Renal pelvis (tissue), 12 donors: ENCODE data around the gene NUDT19. TPM values are rescaled to one million over a fixed set of nuclear protein-coding genes. Genes with fewer than 3 reads are reported as not detected.
A peak's percentile ranks its signal among the peaks of the same experiment; 100 is the strongest.
"Not testable (repeated sequence)": the region's sequence is repeated elsewhere in the genome, so short reads cannot be mapped to it uniquely, and the experiment has no call there.

Experiments
- DNase-seq: peaks from one replicate; pipeline ENCODE4 v3.0.0-alpha.2; 2013
- long read RNA-seq, 16 experiments: transcript quantifications; one replicate each; lab custom pipeline, GENCODE V29; 2026
- polyA plus RNA-seq, 3 donors: library from polyadenylated mRNA; unstranded; fragments of 120-200 nt; gene quantifications; one replicate each; pipeline ENCODE4 v1.2.1, GENCODE V29; 2013; ENCODE audit not compliant: insufficient read length in 3 of 3

Gene NUDT19
- 10 to 100 TPM; 10.5 to 11.7 (median 11.5) TPM for polyA plus RNA-seq
- long read RNA-seq, donor 1, result 0 reads
- long read RNA-seq, donor 2, partial matches to known transcripts, result 0 of 2 reads
- long read RNA-seq, donor 2, other reads (novel, unspliced or antisense), result 0 of 2 reads
- long read RNA-seq, donor 3, transcript NUDT19-201 (3 exons, 2,967 nt), result major isoform, 5 of 5 reads
- long read RNA-seq, donor 3, partial matches to known transcripts, result 0 of 5 reads
- long read RNA-seq, donor 3, other reads (novel, unspliced or antisense), result 0 of 5 reads
- long read RNA-seq, donor 4, result 0 reads
- long read RNA-seq, donor 5, partial matches to known transcripts, result 0 of 1 reads
- long read RNA-seq, donor 5, other reads (novel, unspliced or antisense), result 0 of 1 reads
- long read RNA-seq, donor 6, partial matches to known transcripts, result 38 of 41 reads
- long read RNA-seq, donor 6, other reads (novel, unspliced or antisense), result 0 of 41 reads
- long read RNA-seq, donor 7, transcript NUDT19-201 (3 exons, 2,967 nt), result major isoform, 5 of 5 reads
- long read RNA-seq, donor 7, partial matches to known transcripts, result 0 of 5 reads
- long read RNA-seq, donor 7, other reads (novel, unspliced or antisense), result 0 of 5 reads
- long read RNA-seq, donor 8, partial matches to known transcripts, result 0 of 2 reads
- long read RNA-seq, donor 8, other reads (novel, unspliced or antisense), result 0 of 2 reads
- long read RNA-seq, donor 9, partial matches to known transcripts, result 0 of 1 reads
- long read RNA-seq, donor 9, other reads (novel, unspliced or antisense), result 0 of 1 reads
- long read RNA-seq, donor 10, partial matches to known transcripts, result 0 of 1 reads
- long read RNA-seq, donor 10, other reads (novel, unspliced or antisense), result 0 of 1 reads
- long read RNA-seq, donor 11, transcript NUDT19-201 (3 exons, 2,967 nt), result major isoform, 6 of 6 reads
- long read RNA-seq, donor 11, partial matches to known transcripts, result 0 of 6 reads
- long read RNA-seq, donor 11, other reads (novel, unspliced or antisense), result 0 of 6 reads
- long read RNA-seq, donor 12, partial matches to known transcripts, result 0 of 4 reads
- long read RNA-seq, donor 12, other reads (novel, unspliced or antisense), result 0 of 4 reads
- long read RNA-seq, donor 13, result 0 reads
- long read RNA-seq, donor 14, result 0 reads
- long read RNA-seq, donor 15, transcript NUDT19-201 (3 exons, 2,967 nt), result major isoform, 8 of 8 reads
- long read RNA-seq, donor 15, partial matches to known transcripts, result 0 of 8 reads
- long read RNA-seq, donor 15, other reads (novel, unspliced or antisense), result 0 of 8 reads
- long read RNA-seq, donor 16, partial matches to known transcripts, result 0 of 1 reads
- long read RNA-seq, donor 16, other reads (novel, unspliced or antisense), result 0 of 1 reads

DNA sequence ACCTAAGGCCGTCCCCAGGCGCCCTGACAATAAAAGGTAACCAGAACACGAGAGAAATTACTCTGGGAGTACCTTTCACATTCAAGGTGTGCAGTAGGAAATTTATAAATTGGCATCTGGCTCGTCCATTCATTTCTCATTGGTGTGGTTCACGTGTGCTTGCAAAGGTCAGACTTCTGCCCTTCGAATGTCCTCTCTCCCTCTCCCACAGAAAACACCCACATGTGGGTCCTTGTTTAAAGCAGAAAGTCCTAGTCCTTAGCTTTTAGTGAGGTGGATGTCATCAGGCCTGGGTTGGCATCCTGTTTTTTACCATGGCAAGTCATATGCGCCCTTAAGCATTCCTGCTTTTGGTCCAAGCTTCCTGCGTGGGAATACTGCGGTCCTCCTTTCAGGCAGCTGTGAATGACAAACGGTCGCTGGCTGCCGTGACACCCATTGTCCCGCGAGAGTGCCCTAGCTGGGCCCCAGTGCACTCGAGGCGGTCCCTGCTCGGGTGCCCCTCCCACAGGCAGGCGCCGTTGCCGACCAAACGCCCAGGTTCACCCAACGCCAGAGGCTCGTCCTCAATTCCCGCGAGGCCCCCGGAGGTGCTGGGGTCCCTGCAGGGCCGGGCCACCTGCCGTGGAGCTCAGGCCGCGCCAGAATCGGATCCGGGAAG, at the start of gene NUDT19:
TSS of gene NUDT19 (plus strand) at position 531 of the 661 bp plus-strand sequence. CDS start 140 bp downstream, outside the sequence.
- peak; percentile 79 for DNase-seq

DNA sequence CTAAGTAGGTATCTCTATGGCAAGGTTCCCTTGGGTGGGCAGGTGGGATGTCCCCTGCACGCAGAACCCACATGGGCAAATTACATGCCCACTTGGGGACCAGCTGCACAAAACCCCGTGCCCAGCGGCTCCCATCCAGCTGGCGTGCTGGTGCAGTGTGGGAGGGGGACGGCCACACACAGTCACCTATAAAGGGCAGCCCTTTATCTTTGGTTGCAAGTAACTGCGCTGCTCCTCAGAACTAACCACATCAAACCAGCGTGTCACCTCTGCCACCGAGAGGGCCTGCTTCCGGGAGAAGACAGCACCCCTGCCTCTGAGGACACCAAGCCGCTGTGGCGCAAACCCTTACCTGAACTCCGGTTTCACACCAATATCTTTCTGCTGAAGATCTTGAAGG, 48.9 kb upstream of the NUDT19 start:
- no peak for DNase-seq

DNA sequence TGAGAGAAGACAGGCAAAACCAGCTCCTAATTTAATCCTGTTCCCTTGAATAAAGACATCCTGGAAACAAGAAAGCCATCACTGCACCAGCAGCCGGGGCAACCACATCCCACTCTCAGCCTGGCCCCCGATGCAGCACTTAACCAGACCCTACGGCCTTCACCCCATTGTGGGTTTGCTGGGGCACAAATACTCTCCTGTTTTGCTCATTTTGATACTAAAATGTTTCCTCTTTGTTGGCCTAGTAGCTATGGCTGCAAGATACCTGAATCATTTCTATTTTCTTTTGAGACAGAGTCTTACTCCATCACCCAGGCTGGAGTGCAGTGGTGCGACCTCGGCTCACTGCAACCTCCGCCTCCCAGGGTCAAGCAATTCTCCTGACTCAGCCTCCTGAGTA, 45.1 kb upstream of the NUDT19 start:
- no peak for DNase-seq

DNA sequence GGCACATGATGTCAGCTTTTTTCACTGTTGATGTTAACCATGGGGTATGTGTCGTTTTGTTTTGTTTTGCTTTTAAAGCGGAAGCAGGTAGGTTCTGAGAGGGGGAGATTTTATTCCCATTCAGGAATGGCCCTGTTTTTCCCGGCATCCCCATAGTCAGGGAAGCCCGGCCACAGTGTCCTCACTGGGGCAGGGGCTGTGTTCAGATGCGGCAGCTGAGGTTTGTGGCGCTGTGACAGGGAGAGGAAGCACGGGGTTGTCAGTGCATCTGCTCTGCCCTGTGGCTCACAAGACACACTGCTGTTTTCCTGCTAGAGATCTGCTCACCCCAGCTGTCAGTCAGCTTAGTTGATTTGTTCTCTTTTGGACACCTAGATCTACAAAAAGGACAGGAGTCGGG, 44.3 kb upstream of the NUDT19 start:
- DNase-seq, result no peak

DNA sequence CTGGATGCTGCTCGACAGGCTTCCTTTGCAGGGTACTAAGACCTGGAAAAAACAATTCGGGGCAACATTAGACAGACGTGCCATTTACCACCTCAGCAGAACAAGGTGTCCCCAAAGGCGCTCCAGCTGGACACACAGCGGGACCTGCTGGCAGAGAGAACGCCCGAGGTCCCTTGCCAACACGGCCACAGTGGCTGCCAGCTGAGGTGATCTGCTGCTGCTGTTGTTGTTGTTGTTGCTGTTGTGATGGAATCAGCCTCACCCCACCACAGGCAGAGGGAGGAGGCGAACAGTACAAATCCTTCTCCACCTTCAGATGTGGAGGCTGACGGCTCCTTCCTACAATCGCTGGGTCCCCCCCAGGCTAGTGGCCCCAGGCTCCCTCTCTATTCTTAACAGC, 41.9 kb upstream of the NUDT19 start:
- DNase-seq, result no peak

DNA sequence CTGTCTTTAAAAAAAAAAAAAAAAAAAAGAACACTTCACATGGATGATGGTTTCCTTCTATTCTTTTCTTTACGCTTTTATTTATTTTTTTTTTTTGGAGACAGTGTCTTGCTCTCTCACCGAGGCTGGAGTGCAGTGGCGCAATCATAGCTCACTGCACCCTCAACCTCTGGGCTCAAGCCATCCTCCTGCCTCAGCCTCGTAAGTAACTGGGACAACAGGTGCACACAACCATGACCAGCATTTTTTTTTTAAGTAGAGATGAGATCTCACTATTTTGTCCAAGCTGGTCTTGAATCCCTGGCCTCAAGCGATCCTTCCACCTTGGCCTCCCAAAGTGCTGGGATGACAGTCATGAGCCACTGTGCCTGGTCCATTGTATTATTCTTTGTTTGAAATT, 41.0 kb upstream of the NUDT19 start:
- DNase-seq, result no peak

DNA sequence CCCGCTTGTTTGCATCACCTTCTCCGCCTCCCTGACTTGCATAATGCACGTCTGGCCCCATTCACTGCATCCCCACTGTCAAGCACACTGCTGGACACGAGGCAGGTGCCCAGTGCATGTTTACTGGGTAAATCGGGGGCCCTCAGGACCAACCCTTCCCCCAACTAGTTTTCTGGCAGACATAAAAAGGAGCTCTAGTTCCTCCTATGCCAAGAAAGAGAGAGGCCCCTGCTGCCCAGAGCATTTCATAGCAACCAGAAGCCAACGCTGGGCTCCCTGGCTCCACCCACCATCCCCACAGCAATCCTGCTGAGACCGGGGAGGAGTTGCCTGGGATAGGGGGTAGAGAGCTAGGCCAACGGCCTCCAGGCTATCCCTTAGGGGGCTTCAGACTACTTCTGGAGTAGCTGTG, 39.9 kb upstream of the NUDT19 start:
- DNase-seq, result peak; percentile 7

DNA sequence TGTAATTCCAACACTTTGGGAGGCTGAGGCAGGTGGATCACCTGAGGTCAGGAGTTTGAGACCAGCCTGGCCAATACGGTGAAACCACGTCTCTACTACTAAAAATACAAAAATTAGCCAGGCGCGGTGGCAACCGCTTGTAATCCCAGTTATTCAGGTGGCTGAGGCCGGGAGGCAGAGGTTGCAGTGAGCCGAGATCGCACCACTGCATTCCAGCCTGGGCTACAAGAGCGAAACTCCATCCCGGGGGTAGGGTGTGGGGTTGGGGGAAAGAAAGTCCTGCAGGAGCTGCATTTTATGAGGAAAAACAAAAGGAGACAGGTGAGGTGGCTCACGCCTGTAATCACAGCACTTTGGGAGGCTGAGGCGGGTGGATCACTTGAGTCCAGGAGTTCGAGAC, 39.3 kb upstream of the NUDT19 start:
- not testable (repeated sequence) for DNase-seq

DNA sequence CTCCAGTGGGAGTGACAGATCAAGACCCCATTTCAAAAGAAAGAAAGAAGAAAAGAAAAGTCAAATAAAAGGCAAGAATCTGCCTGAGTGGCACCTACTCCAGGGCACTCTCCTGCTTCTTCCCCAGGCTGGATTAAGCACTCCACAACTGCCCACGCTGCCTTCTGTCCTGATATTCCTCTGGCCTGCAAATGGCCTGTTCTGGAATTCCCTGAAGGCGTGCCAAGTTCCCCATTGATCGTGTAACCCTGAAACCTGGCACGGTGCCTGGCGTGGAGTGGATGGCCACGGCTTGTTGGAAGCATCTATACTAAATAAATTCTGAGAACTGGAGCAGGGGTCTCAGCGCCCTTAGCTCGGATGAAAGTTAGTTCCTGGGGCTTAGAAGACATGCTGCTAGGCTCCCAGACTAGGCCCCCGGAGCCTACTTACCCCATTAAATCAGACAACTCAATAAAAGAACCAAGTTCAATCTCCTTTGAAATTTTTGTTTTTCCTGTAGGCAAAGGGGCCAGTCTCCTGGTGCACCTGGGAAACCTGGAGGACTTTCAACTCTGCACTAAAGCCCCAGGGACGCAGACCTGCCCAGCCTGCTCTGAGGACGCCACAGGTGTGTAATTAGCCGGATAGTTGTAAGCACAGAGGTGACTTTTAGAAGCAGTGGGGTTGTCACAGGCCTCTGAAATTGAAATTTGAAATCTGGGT, 38.6 kb upstream of the NUDT19 start:
- DNase-seq, result no peak

DNA sequence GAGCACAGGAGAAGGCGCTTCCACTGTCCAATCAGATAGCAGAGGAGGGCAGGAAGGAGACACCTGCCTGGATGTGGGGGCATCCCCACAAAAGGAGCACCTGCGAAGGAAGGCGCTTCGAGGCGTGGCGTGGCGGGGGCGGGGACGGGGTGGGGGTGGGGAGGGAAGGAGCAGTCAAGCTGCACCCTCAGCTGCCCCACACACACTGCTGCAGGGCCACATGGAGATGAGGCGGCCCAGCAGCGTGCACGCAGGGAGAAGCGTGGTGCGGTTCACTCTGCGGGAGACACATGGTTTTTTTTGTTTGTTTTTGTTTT, 38.1 kb upstream of the NUDT19 start:
- no peak for DNase-seq

DNA sequence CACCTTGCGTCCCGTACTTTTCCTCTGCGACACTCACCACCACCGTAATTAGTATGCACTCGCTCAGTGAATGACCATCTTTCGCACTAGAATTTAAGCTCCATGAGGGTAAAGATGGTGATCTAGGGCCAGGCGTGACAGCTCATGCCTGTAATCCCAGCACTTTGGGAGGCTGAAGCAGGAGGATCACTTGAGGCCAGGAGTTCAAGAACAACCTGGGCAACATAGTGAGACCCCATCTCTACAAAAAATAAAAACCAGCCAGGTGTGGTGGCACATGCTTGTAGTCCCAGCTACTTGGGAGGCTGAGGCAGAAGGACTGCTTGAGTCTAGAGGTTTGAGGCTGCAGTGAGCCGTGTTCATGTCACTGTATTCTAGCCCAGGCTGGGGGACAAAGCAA, 35.2 kb upstream of the NUDT19 start:
- not testable (repeated sequence) for DNase-seq

DNA sequence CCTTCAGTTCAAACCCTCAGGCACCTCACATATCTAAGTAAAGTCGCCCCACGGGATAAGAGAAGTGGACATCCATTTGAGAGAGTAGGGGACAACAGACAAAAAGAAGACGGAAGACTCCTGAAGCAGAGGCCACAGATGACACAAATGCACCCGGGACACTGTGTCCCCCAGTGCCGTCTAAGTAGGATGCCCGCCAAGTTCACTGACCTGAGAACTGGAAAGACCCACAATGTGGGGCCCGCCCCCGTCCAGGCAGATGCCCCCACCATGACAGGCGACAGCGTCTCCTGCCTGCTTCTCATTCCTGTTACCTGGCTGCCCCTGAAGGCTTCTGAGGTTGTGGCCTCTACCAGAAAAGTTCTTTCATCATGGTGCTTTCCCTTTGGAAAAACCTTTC, 33.5 kb upstream of the NUDT19 start:
- no peak for DNase-seq

DNA sequence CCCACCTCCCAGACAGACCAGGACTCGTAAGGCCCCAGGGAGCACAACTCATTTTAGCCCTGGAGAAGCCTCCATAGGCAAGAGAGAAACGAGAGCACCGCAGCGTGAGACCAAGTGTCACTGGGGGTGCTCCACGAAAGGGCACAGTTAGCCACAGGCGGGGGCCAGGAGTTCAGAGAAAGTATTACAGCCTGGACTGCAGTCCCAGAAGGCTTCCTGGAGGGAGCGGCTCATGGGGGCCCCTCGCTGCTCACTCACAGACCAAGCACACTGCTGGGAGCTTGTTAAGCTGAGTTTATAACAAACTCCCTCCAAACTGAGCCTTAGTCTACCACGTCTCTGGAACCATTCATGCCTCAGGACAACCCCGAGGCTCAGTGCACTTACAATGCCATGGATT, 33.1 kb upstream of the NUDT19 start:
- no peak for DNase-seq

DNA sequence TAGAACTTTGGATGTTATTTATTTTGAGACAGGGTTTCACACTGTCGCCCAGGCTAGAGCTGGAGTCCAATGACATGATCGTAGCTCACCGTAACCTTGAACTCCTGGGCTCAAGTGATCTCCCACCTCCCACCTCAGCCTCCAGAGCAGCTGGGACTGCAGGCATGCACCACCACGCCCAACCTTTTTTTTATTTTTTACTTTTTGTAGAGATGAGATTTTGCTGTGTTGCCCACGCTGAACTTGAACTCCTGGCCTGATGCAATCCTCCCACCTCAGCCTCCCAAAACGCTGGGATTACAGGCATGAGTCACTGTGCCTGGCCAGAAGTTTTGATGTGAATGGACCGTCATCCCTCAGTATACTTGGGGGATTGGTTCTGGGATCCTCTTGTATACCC, 30.3 kb upstream of the NUDT19 start:
- DNase-seq, result no peak

DNA sequence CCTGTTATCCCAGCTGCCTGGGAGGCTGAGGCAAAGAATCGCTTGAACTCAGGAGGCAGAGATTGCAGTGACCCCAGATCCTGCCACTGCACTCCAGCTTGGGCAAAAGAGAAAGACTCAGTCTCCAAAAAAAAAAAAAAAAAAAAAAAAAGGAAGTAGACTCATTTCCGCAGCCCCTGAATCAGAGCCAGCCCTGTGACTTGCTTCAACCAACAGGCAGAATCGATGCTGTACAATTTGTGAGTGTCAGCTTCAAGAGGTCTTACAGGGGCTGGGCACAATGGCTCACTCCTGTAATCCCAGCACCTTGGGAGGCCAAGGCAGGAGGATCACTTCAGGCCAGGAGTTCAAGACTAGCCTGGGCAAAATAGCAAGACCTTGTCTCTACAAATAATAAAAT, 29.4 kb upstream of the NUDT19 start:
- DNase-seq, result no peak

DNA sequence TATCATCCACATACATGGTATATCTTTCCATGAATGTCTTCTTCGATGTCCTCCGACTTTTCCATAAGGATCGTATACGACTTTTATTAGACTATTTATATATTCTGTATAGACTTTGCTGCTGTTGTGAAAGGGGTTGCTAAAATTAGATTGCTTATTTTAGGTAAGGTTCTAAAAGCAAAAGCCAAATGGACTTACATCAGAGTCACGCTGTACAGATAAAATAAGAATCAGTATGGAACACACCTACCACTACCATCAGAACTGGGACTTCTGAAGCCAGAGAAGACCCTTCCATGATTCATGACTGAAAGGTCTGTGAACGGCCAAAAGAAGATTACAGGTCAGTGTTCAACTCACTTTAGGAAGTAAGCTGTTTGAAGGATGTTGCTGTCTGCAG, 25.5 kb upstream of the NUDT19 start:
- DNase-seq, result no peak

DNA sequence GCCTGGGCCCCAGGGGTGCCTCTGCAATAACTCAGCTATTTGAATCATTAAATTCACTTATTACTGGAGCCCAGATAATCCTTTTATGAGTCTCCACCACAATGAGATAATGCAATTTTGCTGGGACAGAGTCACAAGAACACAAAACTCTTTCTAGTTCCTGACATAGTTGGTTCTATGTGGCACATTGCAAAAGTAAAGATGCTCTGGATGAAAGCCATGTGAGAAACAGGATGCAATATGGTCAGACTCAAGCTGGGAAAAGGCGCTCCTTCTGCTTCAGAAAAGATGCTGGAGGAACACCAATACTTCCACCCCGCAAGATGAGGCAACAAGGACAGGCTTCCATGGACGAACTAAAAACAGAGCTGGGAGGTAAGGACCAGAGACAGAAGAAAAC, 22.3 kb upstream of the NUDT19 start:
- DNase-seq, result no peak

DNA sequence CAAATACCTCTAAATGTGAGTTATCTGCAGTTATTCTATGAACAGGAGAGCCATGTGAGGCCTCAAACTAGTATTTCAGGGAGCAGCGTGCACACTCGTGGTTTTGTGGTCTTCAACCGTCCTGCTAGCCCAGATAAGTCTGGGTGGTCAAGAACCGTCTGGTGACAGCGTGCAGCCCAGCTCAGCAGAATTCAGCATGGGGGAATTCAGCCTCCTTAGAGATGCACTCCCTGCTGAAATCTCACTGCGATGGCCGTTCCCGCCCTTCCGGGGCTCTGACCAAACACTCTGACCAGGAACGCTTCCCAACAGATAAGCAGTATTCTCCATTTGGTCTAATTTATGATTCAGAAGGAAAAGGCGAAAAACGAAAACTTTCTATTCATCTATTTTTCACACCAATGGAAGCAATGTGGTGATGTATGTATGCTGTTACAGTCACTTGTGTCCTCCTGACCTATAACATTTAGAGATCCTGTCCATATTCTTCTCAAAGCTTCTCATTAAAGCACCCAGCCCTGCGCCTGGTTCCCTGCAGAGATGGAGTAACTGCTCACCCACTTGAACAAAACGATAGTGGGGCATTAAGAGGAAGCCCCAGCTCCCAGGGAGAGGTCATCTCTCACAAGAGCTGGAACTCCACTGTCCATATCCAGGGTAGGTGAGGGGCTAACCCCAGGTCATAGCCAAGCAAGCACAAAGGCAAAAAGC, 19.6 kb upstream of the NUDT19 start:
- no peak for DNase-seq

DNA sequence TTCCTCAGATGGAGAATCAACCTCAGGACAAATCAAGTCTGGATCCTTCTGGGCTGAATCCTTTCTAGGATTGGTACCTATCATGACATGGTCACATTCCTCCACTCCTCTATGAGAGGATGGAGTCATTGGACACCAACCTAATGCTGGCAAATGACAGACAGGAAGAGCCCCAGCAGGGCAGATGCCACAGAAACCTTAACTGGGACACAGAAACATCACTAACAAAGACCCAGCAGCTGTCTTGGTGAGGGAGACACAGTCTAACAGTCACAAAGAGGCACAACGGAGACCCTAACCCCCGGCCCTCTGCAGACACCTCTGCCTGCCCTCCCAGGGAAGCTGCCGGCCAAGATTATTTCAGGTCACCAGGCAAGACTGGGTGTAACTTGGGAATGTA, 18.8 kb upstream of the NUDT19 start:
- DNase-seq, result no peak

DNA sequence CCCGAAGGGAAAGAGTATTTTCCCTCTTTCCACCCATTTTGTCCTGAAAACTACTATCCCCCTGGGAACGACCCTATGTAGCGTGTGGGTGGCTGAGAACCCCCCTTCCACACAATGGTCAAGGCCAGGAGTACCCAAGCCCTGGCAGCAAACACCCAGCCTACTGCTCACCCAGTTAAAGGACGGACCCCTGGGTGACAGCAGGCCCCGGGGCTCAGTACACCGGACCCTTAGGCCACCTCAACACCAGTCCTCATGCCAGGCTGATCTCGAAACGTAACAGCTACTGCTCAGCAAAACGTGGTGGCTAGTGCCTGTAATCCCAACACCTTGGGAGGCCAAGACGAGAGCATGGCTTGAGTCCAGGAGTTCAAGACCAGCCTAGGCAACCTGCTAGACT, 18.0 kb upstream of the NUDT19 start:
- no peak for DNase-seq
